Measurements from ENCODE around the gene SCFD2.
"Not testable (repeated sequence)": the region's sequence is repeated elsewhere in the genome, so short reads cannot be mapped to it uniquely, and the experiment has no call there.

Gene SCFD2

GRCh38 chr4:53185869-53186585, 179.8 kb downstream of the SCFD2 start:
- peak; percentile 82 for DNase-seq

DNA sequence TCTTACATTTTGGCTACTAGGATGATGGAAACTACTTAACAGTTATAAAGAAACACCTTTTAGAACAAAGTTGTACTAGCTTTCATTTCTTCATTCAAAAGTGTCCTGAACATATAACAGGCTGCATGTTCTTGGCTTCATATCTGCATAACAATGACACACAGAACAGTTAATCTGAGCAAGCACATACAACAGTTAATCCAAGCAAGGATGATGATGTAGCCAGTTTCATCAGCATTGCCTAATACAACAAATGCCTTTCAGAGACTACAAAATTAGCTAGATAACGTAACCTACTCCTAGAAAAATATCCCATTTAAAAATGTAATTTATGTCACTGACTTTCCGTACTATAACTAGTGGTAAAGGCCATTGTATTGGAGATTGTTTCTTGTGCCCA, 182.1 kb downstream of the SCFD2 start:
- no peak for DNase-seq

DNA sequence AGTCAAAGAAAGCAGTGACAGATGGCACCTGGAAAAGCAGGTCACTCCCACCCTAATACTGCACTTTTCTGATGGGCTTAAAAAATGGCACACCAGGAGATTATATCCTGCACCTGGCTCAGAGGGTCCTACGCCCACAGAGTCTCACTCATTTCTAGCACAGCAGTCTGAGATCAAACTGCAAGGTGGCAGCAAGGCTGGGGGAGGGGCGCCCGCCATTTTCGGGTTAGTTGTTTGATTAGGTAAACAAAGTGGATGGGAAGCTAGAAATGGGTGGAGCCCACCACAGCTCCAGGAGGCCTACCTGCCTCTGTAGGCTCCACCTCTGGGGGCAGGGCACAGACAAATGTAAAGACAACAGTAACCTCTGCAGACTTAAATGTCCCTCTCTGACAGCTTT, 188.1 kb downstream of the SCFD2 start:
- not testable (repeated sequence) for DNase-seq

DNA sequence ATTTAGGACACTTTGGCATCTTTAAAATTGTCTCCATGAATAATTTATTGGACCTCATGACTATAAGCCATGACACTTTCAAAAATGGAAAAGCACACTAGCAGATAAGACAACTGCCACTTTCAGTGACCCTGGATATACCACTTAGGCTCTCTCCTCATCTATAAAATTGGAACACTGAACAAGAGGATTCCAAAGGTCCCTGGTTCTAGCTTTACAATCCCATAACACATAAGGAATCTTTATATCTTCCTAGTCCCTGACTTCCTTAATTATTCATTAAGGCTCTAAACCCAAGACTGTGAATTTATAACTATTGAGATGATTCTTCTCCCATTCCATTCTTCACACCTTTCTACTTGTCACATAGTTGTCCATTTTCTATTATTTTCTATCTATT, 190.2 kb downstream of the SCFD2 start:
- no peak for DNase-seq

DNA sequence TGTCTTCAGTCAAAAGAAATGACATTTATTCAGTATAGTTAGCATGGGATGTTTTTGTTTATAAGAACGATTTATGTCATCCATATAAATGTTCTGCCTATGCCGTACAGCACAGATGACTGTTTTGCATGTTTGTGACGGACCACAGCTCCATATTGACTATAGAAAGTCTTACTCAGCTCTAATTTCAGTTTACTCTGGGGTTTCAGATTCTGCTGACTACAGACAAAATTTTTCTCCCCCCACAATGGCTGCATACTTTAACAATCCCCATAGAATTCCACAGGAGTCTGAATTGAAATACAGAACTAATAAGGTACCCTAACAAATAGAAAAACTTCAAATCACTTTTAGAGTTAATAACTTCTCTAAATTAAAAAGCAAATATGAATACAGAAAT, 191.0 kb downstream of the SCFD2 start:
- DNase-seq: peak; percentile 40

GRCh38 chr4:53173576-53173975, 192.3 kb downstream of the SCFD2 start:
- no peak for DNase-seq

DNA sequence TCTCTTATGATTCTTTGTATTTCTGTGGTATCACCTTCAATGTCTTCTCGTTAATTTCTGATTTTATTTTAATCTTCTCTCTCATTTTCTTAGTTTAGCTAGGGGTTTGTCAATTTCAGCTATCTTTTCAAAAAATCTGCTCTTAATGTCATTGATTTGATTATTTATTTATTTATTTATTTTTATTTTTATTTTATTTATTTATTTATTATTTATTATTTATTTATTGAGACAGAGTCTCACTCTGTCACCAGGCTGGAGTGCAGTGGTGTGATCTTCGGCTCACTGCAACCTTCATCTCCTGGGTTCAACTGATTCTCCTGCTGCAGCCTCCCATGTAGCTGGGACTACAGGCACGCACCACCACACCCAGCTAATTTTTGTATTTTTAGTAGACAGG, 194.1 kb downstream of the SCFD2 start:
- no peak for DNase-seq

DNA sequence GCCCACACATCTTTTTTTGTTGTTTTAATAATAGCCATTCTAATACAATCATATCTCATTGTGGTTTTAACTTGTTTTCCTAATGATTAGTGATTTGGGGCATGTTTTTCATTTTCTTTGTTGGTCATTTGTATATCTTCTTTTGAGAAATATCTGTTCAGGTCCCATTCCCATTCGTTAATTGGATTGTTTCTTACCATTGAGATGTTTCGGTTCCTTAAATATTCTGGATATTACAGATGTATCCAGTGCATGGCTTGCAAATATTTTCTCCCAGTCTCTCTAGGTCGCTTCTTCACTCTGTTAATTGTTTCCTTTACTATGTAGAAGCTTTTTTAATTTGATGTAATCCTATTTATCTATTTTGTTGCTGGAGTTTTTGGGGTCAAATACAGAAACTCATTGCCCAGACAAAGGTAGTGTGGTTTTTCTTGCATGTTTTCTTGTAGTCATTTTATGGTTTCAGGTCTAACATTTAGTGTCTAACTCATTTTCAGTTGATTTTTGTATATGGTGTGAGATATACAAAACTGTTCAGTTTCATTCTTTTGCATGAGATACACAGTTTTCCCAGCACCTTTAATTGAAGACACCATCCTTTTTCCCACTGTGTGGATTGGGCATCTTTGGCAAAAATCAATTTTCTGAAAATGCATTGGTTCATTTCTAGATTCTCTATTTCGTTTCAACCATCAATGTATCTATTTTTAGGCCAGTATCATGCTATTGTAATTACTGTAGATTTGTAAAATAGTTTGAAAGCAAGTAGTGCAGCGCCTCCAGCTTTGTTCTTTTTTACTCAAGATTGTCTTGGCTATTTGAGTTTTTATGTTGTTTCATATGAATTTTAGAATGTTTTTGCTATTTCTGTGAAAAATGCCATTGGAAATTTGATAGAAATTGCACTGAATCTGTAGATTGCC, 195.9 kb downstream of the SCFD2 start:
- DNase-seq: no peak

DNA sequence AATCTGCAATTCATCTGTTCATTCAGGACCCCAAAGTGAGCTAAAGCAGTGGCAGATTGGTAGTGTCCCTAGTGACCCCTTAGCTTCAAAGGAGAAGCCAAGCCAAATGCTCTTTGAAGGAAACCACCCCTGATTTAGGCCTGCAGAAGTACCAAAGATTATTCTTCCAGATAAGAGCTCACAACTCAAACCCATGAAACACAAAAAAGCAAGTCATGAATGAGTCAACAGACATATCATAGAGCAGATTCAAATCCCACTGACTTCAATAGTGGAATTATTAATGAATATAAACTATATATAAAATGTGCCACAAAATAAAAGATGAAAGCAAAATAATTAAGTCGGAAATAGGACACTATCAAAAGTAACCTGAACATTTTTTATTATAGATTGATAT, 197.6 kb downstream of the SCFD2 start:
- DNase-seq: no peak

- DNase-seq: no peak
Measured at GRCh38 chr4:53162969-53163368, 202.9 kb downstream of the SCFD2 start.

- no peak for DNase-seq
Measured at GRCh38 chr4:53161787-53162433, 204.0 kb downstream of the SCFD2 start.

DNA sequence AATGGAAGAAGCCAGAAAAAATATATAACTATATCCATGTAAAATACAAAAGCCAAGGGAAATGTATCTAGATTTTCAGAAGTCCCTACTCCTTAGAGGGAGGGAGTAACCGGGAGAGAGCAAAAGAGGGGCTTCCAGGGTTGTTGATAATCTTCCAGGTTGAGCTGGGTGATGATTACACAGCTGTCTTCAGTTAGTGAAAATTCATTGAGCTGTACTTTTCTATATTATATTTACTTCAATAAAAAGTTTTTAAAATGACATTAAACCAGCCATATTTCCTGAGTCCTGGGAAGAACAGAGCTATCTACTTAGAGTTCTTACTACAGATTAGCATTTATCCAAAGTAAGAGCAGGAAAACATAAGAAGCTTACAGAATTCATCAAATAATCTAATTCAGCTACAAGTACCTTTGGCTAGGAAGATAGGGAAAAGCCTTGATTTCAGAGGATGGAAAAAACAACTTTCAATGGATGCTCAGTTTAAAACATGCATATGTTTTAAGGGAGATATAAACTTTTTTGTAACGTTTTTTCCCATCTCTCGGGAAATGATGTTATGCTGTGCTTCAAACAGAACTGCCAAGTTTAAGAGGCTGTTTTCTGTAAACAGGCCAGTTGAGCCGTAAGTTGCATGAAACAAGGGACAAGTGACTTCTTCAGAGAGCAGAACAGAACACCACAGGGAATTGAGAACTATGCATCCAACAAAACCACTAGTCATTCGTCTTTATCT, 204.6 kb downstream of the SCFD2 start:
- DNase-seq: no peak

DNA sequence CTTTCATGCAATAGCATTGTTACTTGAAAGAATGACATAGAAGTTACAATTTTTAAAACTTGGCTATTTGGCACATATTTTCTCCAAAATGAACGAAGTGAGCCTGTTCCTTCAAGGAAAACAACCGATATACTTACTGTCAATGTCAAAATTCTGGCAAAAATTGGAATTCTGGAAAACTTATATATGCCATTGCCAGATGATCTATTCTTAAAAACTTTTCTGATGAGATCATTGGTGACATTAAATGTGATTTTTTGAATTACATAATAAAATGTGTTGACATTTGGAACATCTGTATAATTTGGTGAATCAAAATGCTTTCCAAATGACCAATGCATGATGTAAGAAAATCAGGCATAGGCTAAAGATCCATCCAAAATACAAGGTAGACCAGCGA, 209.0 kb downstream of the SCFD2 start:
- no peak for DNase-seq

DNA sequence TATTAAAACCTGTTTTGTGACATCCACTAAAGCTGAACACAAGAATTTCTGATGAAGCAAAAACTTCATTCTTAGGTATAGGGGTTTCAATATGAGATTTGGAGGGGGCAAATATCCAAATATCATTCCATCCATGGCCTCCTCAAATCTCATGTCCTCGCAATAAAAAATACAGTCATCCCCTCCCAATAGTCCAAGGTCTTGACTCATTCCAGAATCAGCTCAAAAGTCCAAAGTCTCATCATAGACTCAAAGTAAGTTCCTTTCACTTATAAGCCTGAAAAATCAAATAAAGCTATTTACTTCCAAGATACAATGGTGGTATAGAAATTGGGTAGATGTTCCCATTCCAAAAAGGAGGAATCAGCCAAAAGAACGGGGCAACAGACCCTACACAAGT, 213.4 kb downstream of the SCFD2 start:
- no peak for DNase-seq

- DNase-seq: no peak
Measured at GRCh38 chr4:53151489-53151788, 214.4 kb downstream of the SCFD2 start.

GRCh38 chr4:53150631-53151488, 215.0 kb downstream of the SCFD2 start:
- no peak for DNase-seq

- DNase-seq: no peak
Measured at GRCh38 chr4:53147711-53148110, 218.2 kb downstream of the SCFD2 start.

GRCh38 chr4:53147197-53147596, 218.7 kb downstream of the SCFD2 start:
- no peak for DNase-seq

GRCh38 chr4:53141308-53141707, 224.6 kb downstream of the SCFD2 start:
- no peak for DNase-seq

- not testable (repeated sequence) for DNase-seq
Measured at GRCh38 chr4:53139256-53139655, 226.6 kb downstream of the SCFD2 start.

DNA sequence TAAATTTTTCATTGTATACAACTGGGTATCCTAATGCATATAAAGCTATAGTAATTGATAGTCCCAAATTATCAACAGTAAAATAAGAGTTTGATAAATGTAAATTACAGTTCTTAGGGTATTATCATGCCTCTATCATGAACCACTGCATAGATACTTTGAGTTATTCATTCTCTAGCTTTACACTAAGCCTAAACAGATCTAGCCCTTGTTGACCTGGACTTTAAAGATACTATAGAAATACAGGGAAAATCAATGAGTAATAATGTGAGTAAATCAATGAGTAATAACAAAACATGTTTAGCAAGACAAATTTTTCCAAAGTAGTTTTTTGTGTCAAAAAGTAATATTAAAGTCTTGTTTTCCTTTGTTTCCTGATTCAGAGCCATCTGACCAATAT, 228.4 kb downstream of the SCFD2 start:
- no peak for DNase-seq

- DNase-seq: no peak
Measured at GRCh38 chr4:53136954-53137353, 228.9 kb downstream of the SCFD2 start.

All from fibroblast of skin of right quadriceps (primary cell).